K562 (cell line): ENCODE measurements around the gene CHRNG. TPM values are rescaled to one million over a fixed set of nuclear protein-coding genes. Genes with fewer than 3 reads are reported as not detected.

Source experiments
- ATAC-seq: fragments of 200-7000 bp; cut with Tn5 transposase; 3 replicates; pipeline ENCODE4 v1.9.1; 2020; ENCODE audit warnings: moderate library complexity
- BruUV-seq: library from RNA; stranded (reverse); fragments of 400-500 nt; replicated peaks from 2 replicates; lab custom pipeline; 2021; lab: Mats Ljungman, UMichigan
- CTCF ChIA-PET: fragments of 300-600 bp; formaldehyde crosslinking; extraction: SDS; loops from one replicate; lab custom pipeline; 2021; ENCODE audit warnings: low intra/inter-chr PET ratio; lab: Yijun Ruan, JAX
- POLR2A ChIA-PET: fragments of 300-600, 350-650 bp; sonication (Branson Sonifier 250); formaldehyde crosslinking; extraction: SDS; loops from one replicate; lab custom pipeline; 2021; ENCODE audit warnings: antibody characterized with exemption, inconsistent platforms; lab: Yijun Ruan, JAX
- DNase-seq, 4 experiments: peaks; one replicate each; pipeline versions ENCODE4 v3.0.0 to v3.0.0-alpha.2; 2011 to 2018; ENCODE audit warnings: low spot score in 3 of 4, mixed read lengths in 3 of 4; ENCODE audit errors: extremely low read depth in 1 of 4
- FAIRE-seq: peaks from 2 replicates; lab custom pipeline; 2011; peaks lifted over from hg19 to GRCh38; lab: Jason Lieb, UNC
- H2AFZ ChIP-seq: 2 replicates; pipeline ENCODE4 v1.6.0; 2011; ENCODE audit warnings: low read depth, low read length, control low read depth, inconsistent platforms
- H3K27ac ChIP-seq: fragments of 200-600 bp; 3 replicates; pipeline ENCODE4 v1.8.0; 2011; ENCODE audit warnings: low read depth, mild to moderate bottlenecking, control low read depth, inconsistent platforms, low read length, moderate library complexity, mixed read lengths; ENCODE audit errors: extremely low read depth
- H3K27me3 ChIP-seq, 2 experiments: fragments of 300-600 bp in 1 of 2; 2 replicates in 1 of 2; 3 replicates in 1 of 2; pipeline versions ENCODE4 v1.6.0 to v1.8.0; 2011; ENCODE audit warnings: inconsistent platforms in 2 of 2, low read length in 2 of 2, mild to moderate bottlenecking in 1 of 2, mixed read lengths in 1 of 2, moderate library complexity in 1 of 2; ENCODE audit not compliant: control insufficient read depth in 2 of 2, insufficient read depth in 2 of 2
- H3K36me3 ChIP-seq: fragments of 300-600 bp; 3 replicates; pipeline ENCODE4 v1.8.0; 2011; ENCODE audit warnings: mild to moderate bottlenecking, low read length, inconsistent platforms; ENCODE audit not compliant: control insufficient read depth, insufficient read depth
- H3K4me1 ChIP-seq, 2 experiments: fragments of 200-600 bp in 1 of 2; replicated peaks in 1 of 2; 2 replicates in 1 of 2; 3 replicates in 1 of 2; pipeline versions ENCODE4 v1.5.1 to v1.8.0; 2011; ENCODE audit warnings: inconsistent platforms in 2 of 2, low read length in 2 of 2, mild to moderate bottlenecking in 1 of 2, mixed read lengths in 1 of 2, moderate library complexity in 1 of 2; ENCODE audit not compliant: control insufficient read depth in 2 of 2, insufficient read depth in 2 of 2
- H3K4me2 ChIP-seq: 2 replicates; pipeline ENCODE4 v1.6.1; 2011; ENCODE audit warnings: low read length, control low read depth, inconsistent platforms, mixed read lengths; ENCODE audit not compliant: insufficient read depth
- H3K4me3 ChIP-seq: fragments of 200-600 bp; sonication (generic), shearing (Covaris generic); 2 replicates; pipeline ENCODE4 v1.5.1; 2016; ENCODE audit warnings: control low read depth, inconsistent platforms
- H3K79me2 ChIP-seq: fragments of 200-600 bp; 3 replicates; pipeline ENCODE4 v1.8.0; 2011; ENCODE audit warnings: low read length, inconsistent platforms; ENCODE audit not compliant: control insufficient read depth, insufficient read depth
- H3K9ac ChIP-seq, 2 experiments: 2 replicates each; pipeline versions ENCODE4 v1.6.0 to v1.6.1; 2011; ENCODE audit warnings: low read depth in 2 of 2, low read length in 2 of 2, control low read depth in 1 of 2, inconsistent platforms in 1 of 2, mild to moderate bottlenecking in 1 of 2, mixed read lengths in 1 of 2; ENCODE audit not compliant: insufficient read depth in 1 of 2
- H3K9me1 ChIP-seq: one replicate; pipeline ENCODE4 v1.6.0; 2011; ENCODE audit warnings: inconsistent platforms, mild to moderate bottlenecking, low read length, moderate library complexity; ENCODE audit not compliant: control insufficient read depth, insufficient read depth
- H3K9me3 ChIP-seq: replicated peaks from 2 replicates; pipeline ENCODE4 v1.5.1; 2011; ENCODE audit warnings: low read depth, low read length, inconsistent platforms; ENCODE audit not compliant: control insufficient read depth, insufficient read depth
- H4K20me1 ChIP-seq: replicated peaks from 2 replicates; pipeline ENCODE4 v1.6.1; 2011; ENCODE audit warnings: low read length, inconsistent platforms, mixed read lengths; ENCODE audit not compliant: control insufficient read depth, insufficient read depth
- ARID3B ChIP-seq: fragments of 250-450 bp; sonication (Bioruptor Pico); IDR thresholded peaks from 2 replicates; pipeline ENCODE4 v1.4.0; 2020; ENCODE audit warnings: borderline replicate concordance
- PRDM10 ChIP-seq: fragments of 450-650 bp; IDR thresholded peaks from 2 replicates; pipeline ENCODE4 v1.6.1; 2018; ENCODE audit not compliant: partially characterized antibody
- WGBS: fragments of 100-300 bp; shearing (Covaris generic); methylation state at CpG from one replicate; pipeline ENCODE4 v1.1.6; 2016; ENCODE audit warnings: low coverage, mixed read lengths; ENCODE audit not compliant: insufficient coverage; ENCODE audit errors: missing lambda C conversion rate; 5-methylcytosine and 5-hydroxymethylcytosine counted together
- in situ Hi-C: fragments of 300-500 bp; cut with MboI; formaldehyde crosslinking; loops from 4 replicates; pipeline ENCODE4 v1.15.0; 2018; ENCODE audit warnings: inconsistent platforms, mixed read lengths
- intact Hi-C: fragments of 100-400 bp; cut with micrococcal nuclease; formaldehyde crosslinking; loops from 2 replicates; pipeline ENCODE4 v1.14.2; 2022
- polyA plus RNA-seq, 8 experiments: library from polyadenylated mRNA; depleted of rRNA in 4 of 8; stranded (reverse) in 5 of 8; unstranded in 3 of 8; fragments of >200 nt; fragmentation: Nextera tagmentation in 2 of 8; fragmentation: Illumina TruSeq in 1 of 8; extraction: Ambion mirVana in 2 of 8; extraction: Trizol in 1 of 8; gene quantifications; 2 replicates each; pipeline versions ENCODE4 v1.2.1 to v1.2.3, GENCODE V29; 2011 to 2014; ENCODE audit warnings: inconsistent platforms in 1 of 8, missing spikeins in 1 of 8
- total RNA-seq, 7 experiments: library from RNA; depleted of rRNA in 6 of 7; stranded (reverse); fragments of >200 nt in 6 of 7; fragmentation: Illumina TruSeq in 2 of 7; extraction: Trizol in 2 of 7; gene quantifications; 2 replicates each; pipeline versions ENCODE4 v1.2.1 to v1.2.3, GENCODE V29; 2011 to 2021; ENCODE audit warnings: low replicate concordance in 1 of 7

Gene CHRNG
- total and polyA plus RNA-seq, 9 of the 15 experiments (the other 6 are each of a cell fraction or from before 2014, with no cell fraction given): not detected

GRCh38 chr2:232490221-232491138, 49.0 kb upstream of the CHRNG start:
- Histone ChIP-seq H3K36me3 (no peaks in the 10 kb centered on the region), H2AFZ (no peak overlapping the region), H3K9ac (no peak overlapping the region), H3K27ac (no peak overlapping the region), H3K4me2 (no peak overlapping the region), H3K4me3 (no peak overlapping the region), H3K27me3 (peaks cover 0 to 29% of the 10 kb centered on the region in 2 experiments; a peak in 2 of 5 replicates), H3K9me1 (no peaks in the 10 kb centered on the region), H3K79me2 (no peaks in the 10 kb centered on the region), H4K20me1 (no peaks in the 10 kb centered on the region), H3K4me1 (no peaks in the 10 kb centered on the region), H3K9me3 (no peaks in the 10 kb centered on the region)
- FAIRE-seq (no peak), DNase-seq (no peak), ATAC-seq (peak; percentile 27; the same call in 1 of the 3 replicates)
- ChIA-PET CTCF (no interaction called here), POLR2A (no interaction called here)
- no peak for TF ChIP-seq ARID3B (CRISPR knock-in tag)
- TF ChIP-seq PRDM10: peak; percentile 42
- no TSS peak for BruUV-seq
- in situ Hi-C loops: no loop called here
- WGBS: 10% methylated on average over 17 of the region's 30 CpGs
- intact Hi-C loops: no loop called here
